ENCODE measurements around the gene RBAK. TPM values are rescaled to one million over a fixed set of nuclear protein-coding genes. Genes with fewer than 3 reads are reported as not detected.

The RBAK gene
- total and polyA plus RNA-seq, 4 donors = 1.7 to 7.2 (median 3.7) TPM

- Histone ChIP-seq H3K4me3 (ENCODE audit: low read depth in 1 of 3, low read length in 3 of 3) (no peak overlapping the region), H3K9me3 (ENCODE audit: control insufficient read depth in 4 of 4, low read length in 3 of 4) (no peaks in the 10 kb centered on the region), H3K9ac (ENCODE audit: low read depth in 1 of 2, low read length in 2 of 2) (no peak overlapping the region), H3K27ac (ENCODE audit: low read depth in 1 of 2, low read length in 2 of 2) (no peak overlapping the region), H3K4me1 (ENCODE audit: control insufficient read depth in 4 of 4, insufficient read depth in 4 of 4, low read length in 3 of 4) (no peaks in the 10 kb centered on the region), H3K27me3 (ENCODE audit: control insufficient read depth in 4 of 4, insufficient read depth in 4 of 4, low read length in 3 of 4) (no peaks in the 10 kb centered on the region), H3K36me3 (ENCODE audit: control insufficient read depth in 4 of 4, insufficient read depth in 3 of 4, low read depth in 1 of 4, low read length in 3 of 4) (peaks cover 3 to 27% (median 13%) of the 10 kb centered on the region in 4 donors)
- WGBS = 96% methylated on average over 5 of the region's 5 CpGs
- DNase-seq (ENCODE audit: low spot score) = no peak
- TF ChIP-seq ZBTB33 (IDR thresholded peaks at IDR 0.05) = no peak
- no peak for TF ChIP-seq TAF1 (conservative IDR thresholded peaks at IDR 0.05)
- no peak for TF ChIP-seq RXRA (IDR thresholded peaks at IDR 0.05)
- no peak for TF ChIP-seq MAX (IDR thresholded peaks at IDR 0.05)
- no peak for TF ChIP-seq NR2F2 (IDR thresholded peaks at IDR 0.05)
- TF ChIP-seq CTCF (IDR thresholded peaks at IDR 0.05; ENCODE audit: low read depth, low read length, missing input control) = no peak
Measured at GRCh38 chr7:4999369-4999950, 46.2 kb upstream of the RBAK start.

GRCh38 chr7:5001003-5001402, 44.7 kb upstream of the RBAK start:
- 96% methylated on average over 4 of the region's 4 CpGs for WGBS
- H3K4me3 ChIP-seq (ENCODE audit: low read depth in 1 of 3, low read length in 3 of 3) = no peak overlapping the region
- no peaks in the 10 kb centered on the region for H3K4me1 ChIP-seq (ENCODE audit: control insufficient read depth in 4 of 4, insufficient read depth in 4 of 4, low read length in 3 of 4)
- no peak overlapping the region for H3K9ac ChIP-seq (ENCODE audit: low read depth in 1 of 2, low read length in 2 of 2)
- H3K27me3 ChIP-seq (ENCODE audit: control insufficient read depth in 4 of 4, insufficient read depth in 4 of 4, low read length in 3 of 4) = no peaks in the 10 kb centered on the region
- H3K27ac ChIP-seq (ENCODE audit: low read depth in 1 of 2, low read length in 2 of 2) = no peak overlapping the region
- peaks cover 3 to 17% (median 13%) of the 10 kb centered on the region in 4 donors for H3K36me3 ChIP-seq (ENCODE audit: control insufficient read depth in 4 of 4, insufficient read depth in 3 of 4, low read depth in 1 of 4, low read length in 3 of 4)
- TF ChIP-seq RAD21 (IDR thresholded peaks at IDR 0.05) = no peak
- no peak for TF ChIP-seq ATF3 (IDR thresholded peaks at IDR 0.05)
- no peak for TF ChIP-seq YY1 (IDR thresholded peaks at IDR 0.05)
- TF ChIP-seq MAX (IDR thresholded peaks at IDR 0.05) = no peak
- no peak for TF ChIP-seq HNF4A (conservative IDR thresholded peaks at IDR 0.05)
- no peak for TF ChIP-seq NR2F2 (IDR thresholded peaks at IDR 0.05)
- TF ChIP-seq EGR1 (IDR thresholded peaks at IDR 0.05; ENCODE audit: low read depth in 2 of 2) = no peak
- TF ChIP-seq ZBTB33 (IDR thresholded peaks at IDR 0.05) = no peak
- TF ChIP-seq CTCF (IDR thresholded peaks at IDR 0.05; ENCODE audit: low read depth, low read length, missing input control) = no peak
- no peak for TF ChIP-seq HNF4G (IDR thresholded peaks at IDR 0.05)
- no peak for TF ChIP-seq JUND (IDR thresholded peaks at IDR 0.05)
- no peak for TF ChIP-seq FOXA2 (IDR thresholded peaks at IDR 0.05)
- TF ChIP-seq TAF1 (conservative IDR thresholded peaks at IDR 0.05) = no peak
- TF ChIP-seq REST (IDR thresholded peaks at IDR 0.05) = no peak
- TF ChIP-seq FOXA1 (IDR thresholded peaks at IDR 0.05) = no peak
- TF ChIP-seq SP1 (IDR thresholded peaks at IDR 0.05) = no peak
- TF ChIP-seq GABPA (IDR thresholded peaks at IDR 0.05 in 1 of 2, conservative IDR thresholded peaks at IDR 0.05 in 1 of 2) = no peak
- TF ChIP-seq RXRA (IDR thresholded peaks at IDR 0.05) = no peak
- H3K9me3 ChIP-seq (ENCODE audit: control insufficient read depth in 4 of 4, low read length in 3 of 4) = no peaks in the 10 kb centered on the region
- no peak for DNase-seq (ENCODE audit: low spot score)
